GM10266 (cell line): ENCODE data around the gene SEMA3F.
A peak's percentile ranks its signal among the peaks of the same experiment; 100 is the strongest.

ENCODE experiments used
- DNase-seq: peaks from one replicate; pipeline ENCODE4 v3.0.0; 2012; ENCODE audit errors: extremely low spot score
- CTCF ChIP-seq: IDR thresholded peaks from 2 replicates; pipeline ENCODE4 v1.5.1; 2012; ENCODE audit warnings: mild to moderate bottlenecking, low read depth; ENCODE audit not compliant: control insufficient read depth, insufficient read depth; ENCODE audit errors: missing control alignments

Gene SEMA3F

GRCh38 chr3:50229490-50229889 lies 74.4 kb downstream of the SEMA3F start:
- TF ChIP-seq CTCF: no peak
- DNase-seq: no peak

- no peak for TF ChIP-seq CTCF
- no peak for DNase-seq
Observed at GRCh38 chr3:50230104-50230793, 75.1 kb downstream of the SEMA3F start.

- no peak for DNase-seq
- no peak for TF ChIP-seq CTCF
Observed at GRCh38 chr3:50230794-50231125, 75.6 kb downstream of the SEMA3F start.

- no peak for DNase-seq
Observed at GRCh38 chr3:50231581-50231980, 76.5 kb downstream of the SEMA3F start.

GRCh38 chr3:50232303-50232702 lies 77.2 kb downstream of the SEMA3F start:
- no peak for TF ChIP-seq CTCF
- DNase-seq: no peak

More at GRCh38 chr3:50231581-50231980, 76.5 kb downstream of the SEMA3F start:
- TF ChIP-seq CTCF: no peak

- DNase-seq: no peak
- no peak for TF ChIP-seq CTCF
Observed at GRCh38 chr3:50233176-50233575, 78.1 kb downstream of the SEMA3F start.

GRCh38 chr3:50235716-50236483 lies 80.8 kb downstream of the SEMA3F start, which contains the start of gene GNAI2:
GNAI2 (plus strand) TSS chr3:50236204; CDS start chr3:50236336, 132 bp downstream.
- TF ChIP-seq CTCF: no peak
- peak; percentile 99 for DNase-seq
